GM19023 (cell line): ENCODE measurements around the gene CACNA2D1.

Experiments
- ATAC-seq: cut with Tn5 transposase; IDR thresholded peaks from one replicate; pipeline ENCODE4 v1.9.1; 2021; ENCODE audit warnings: mild to moderate bottlenecking, moderate library complexity; ENCODE audit not compliant: unreplicated experiment

Gene CACNA2D1

DNA sequence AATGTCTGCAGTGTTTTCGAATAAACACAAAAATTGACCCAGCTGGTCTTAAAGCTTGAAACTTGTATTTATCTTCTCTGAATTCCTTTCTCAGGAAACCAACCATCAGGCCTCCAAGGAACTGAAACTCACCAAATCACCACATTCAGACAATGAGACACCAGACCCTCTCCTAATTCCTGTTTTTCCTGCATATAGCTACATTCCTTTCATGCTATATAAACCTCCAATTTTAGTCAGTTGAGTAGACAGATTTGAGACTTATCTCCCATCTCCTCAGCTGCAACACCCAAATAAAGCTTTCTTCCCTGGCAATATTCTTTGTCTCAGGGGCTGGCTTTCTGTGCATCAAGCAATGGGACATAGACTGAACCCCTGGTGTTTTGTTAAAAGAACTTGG, 317.0 kb downstream of the CACNA2D1 start:
- ATAC-seq: no peak

DNA sequence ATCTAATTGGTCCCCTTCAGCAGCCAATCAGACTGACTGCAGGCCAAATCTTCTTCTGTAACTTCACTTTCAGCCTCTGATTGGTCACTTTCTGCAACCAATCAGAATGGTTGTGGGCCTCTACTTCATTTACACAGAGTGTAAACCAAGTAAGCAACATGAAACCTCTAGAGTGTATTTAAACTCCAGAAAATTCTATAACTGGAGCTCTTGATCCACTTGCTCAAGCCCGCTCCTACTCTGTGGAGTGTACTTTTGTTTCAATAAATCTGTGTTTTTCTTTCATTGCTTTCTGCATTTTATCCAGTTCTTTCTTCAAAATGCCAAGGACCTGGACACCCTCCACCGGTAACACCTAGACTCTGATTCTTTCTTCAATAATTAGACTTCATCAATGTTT, 319.1 kb downstream of the CACNA2D1 start:
- no peak for ATAC-seq

DNA sequence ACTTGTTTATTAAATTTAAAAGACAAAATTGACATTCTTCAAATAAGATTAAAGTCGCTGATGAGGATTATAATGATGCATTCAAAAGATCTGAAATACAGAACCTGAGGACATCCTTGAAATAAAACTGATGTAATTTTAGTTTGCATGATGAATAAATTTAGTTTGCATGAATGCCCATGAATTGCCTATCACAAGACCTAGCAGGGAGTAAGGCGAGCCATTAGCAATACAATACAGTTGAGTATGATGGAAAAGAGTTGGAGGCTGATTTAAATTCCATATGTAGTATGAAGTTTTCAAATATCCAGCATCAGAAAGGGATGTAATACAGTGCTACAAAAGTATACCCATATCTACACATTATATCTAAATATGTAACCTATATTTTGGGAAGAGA, 321.3 kb downstream of the CACNA2D1 start:
- no peak for ATAC-seq

DNA sequence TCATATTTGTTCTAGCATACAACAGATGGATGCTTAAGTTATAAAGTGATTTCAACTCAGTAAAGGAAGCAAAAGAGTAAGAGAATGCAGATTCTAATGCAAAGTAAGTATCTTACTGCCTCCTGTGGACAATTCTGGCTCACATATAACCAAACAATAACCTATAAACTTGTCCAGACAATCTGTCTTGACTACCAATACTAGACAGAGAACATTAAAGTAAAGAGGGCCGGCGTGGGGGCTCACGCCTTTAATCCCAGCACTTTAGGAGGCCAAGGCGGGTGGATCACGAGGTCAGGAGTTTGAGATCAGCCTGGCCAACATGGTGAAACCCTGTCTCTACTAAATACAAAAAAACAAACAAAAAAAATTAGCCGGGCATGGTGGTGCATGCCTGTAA, 329.3 kb downstream of the CACNA2D1 start:
- no peak for ATAC-seq

DNA sequence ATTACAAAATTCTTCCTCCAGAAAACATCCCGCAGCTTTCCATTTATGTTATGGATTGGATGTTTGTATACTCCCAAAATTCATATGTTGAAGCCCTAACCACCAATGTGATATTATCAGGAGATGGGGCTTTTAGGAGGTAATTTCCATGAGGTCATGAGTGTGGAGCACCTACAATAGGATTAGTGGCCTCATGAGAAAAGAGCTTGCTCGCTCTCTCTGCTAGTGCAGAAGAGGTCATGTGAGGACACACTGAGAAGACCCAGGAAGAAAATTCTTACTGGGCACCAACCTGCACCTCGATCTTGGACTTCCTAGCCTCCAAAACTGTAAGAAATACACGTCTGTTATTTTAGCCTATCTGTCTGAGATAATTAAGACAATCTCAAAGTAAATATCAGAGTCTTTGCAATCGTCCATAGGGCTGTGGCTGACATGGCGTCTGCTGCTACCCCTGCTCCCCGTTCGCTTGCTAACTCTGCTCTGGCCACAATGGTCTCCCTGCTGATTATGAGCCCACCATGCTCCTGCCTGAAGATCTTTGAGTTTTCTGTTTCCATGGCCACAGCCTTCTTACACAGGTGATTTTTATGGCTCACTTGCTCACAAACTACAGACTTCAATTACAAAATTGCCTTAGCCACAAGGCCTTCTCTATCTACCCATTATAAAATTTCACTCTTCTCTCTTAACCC, 333.3 kb downstream of the CACNA2D1 start:
- ATAC-seq: no peak

DNA sequence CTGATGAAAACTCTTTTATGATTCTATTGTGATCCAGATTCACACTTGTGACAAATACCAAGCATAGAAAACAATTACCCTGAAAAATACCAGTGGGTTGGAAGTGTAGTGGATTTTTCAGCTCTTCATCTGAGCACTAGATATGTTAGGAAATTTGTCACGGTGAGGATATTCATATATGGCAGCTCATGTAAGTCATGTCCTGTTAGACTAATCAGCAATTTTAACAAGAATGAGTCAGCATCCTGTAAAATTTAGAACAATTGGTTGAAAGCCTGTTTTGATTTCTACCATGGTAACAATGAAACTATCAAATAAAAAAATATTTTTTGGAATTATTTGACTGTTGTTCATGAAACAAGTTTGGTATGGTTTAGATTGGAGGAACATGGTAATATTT, 334.3 kb downstream of the CACNA2D1 start:
- ATAC-seq: no peak

DNA sequence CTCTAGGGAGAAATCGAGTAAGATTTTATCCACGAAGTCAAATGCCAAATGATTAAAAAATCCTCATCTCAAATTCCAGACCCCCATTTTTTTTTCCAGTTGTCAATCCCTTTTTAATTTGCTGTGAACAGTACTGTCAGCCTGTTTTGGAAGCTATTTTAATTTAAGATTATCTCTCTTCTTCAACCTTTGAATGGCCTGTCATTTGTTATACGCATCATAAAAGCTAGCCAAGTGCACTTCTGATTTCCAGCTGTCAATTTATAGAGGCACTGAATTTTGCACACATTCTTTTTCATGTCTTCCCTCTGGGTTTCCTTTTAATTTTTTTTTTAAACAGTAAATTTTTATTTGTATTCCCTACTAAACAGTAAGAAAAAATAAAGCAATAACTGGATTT, 337.4 kb downstream of the CACNA2D1 start:
- no peak for ATAC-seq

DNA sequence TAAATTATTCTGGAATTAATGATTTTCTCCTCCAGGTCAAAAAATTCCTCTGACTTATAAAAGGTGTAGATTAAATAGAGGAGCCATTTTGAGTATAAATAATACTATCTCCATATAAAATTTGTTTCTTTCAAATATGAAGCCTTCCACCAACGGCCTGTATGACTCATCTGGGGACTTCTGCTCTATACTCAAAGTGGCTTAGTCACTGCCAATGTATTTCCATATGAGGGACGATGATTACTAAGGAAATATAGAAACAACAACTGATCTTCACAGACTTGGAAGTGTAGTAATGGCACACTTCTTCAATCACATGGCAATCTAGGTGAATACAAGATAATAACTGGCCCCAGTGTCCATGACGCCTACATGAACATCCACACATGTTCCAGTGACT, 338.1 kb downstream of the CACNA2D1 start:
- no peak for ATAC-seq

DNA sequence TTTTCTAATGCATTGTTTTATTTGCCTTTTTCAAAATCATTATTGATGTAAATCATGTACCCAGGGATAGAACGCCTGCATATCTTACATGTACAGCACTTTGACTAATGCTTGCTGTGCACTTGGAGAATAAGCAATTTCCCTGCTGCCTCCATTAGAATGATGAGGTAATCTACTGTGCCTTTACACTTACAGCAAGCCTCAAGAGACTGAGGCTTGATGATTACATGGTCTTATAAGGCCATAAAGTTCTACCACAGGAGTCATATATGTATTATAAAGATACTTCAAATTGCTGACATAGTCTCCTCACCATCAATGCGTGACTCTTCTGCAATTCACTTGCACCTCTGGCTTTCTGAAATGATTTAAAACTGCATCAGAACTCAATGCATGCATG, 345.2 kb downstream of the CACNA2D1 start:
- ATAC-seq: no peak

DNA sequence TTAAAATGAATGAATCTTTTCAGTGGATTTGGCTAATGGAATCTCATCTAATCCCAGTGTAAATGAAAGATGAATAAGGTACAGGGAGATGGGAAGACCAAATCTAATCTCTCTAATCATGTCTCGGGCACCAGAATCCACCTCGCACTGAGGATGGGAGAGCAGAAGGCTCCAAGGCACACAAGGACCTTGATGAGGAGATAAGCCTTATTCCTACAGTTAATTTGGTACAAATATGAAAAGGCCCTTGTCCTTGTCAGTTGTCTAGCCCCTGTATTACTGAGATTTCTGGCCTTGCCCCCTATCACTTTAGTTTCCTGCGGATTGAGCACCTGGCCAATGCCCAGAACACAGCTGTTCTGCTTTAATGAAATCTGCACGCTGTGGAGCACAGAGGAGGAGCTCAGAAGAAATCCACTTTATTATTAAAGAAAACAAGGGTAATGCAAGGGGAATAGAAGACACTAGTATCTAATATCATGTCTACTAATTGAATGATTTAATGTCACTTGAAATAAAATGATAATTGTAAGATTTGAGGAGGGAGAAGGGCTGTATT, 352.4 kb downstream of the CACNA2D1 start:
- no peak for ATAC-seq

DNA sequence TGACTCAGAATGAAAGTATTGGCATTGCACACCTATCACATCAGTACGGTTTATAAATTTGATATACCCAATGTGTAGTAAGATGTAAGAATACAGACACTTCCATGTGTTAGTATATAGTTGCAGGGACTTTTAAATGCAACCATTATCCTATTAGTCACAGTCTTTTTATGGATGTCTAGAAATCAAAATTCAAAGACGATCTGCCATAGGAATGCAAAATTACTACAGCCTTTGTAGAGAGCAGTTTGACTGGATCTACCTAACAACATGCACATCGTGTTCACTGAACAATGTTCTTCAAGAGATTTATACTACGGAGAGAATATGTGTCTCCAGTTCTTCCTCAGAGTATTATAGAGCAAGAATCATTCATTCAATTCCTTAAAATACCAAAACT, 356.5 kb downstream of the CACNA2D1 start:
- ATAC-seq: no peak

DNA sequence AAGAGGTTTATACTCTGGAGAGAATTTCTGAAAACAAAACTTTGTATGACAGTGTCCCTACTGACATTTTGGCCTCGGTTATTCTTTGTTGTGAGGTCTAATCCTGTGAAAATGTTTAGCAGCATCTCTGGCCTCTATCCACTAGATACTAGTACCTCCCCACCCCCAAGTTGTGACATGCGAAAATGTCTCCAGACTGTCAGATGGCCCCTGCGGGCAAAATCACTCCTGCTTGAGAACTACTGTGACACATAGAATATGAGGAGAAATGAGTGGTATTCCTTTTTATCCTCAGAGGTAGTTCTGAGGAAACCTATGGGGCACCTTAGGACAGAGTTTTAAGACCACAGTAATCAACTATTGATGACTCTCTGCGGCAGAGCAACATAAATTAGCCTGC, 358.5 kb downstream of the CACNA2D1 start:
- ATAC-seq: no peak

DNA sequence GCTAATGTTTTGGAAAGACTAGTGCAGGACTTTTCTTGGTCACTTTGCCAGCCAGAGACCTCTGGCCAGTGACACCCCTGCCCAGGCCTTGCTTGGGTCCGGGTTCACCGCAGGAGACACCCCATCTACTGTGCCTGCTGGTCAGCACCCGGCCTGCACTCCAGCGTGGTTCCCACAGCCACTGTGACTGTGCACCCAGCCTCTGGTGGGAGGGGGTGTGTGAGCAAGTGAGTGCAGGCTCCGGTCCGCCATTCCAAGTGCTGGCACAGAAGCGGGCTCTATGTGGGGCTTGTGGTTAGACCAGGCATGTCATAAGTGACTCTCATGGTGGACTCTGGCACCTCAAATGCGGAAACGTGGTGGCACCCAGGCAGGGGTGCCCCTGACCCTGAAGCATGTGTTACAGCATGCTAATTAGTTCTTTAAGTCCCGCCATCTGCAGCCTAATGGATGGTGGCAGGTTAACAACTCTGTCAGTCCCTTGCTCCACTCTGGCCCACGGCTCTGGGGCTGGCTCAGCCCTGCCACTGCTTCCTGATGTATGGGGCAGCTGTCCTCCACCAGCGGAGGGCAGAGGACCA, 361.8 kb downstream of the CACNA2D1 start:
- ATAC-seq: no peak

DNA sequence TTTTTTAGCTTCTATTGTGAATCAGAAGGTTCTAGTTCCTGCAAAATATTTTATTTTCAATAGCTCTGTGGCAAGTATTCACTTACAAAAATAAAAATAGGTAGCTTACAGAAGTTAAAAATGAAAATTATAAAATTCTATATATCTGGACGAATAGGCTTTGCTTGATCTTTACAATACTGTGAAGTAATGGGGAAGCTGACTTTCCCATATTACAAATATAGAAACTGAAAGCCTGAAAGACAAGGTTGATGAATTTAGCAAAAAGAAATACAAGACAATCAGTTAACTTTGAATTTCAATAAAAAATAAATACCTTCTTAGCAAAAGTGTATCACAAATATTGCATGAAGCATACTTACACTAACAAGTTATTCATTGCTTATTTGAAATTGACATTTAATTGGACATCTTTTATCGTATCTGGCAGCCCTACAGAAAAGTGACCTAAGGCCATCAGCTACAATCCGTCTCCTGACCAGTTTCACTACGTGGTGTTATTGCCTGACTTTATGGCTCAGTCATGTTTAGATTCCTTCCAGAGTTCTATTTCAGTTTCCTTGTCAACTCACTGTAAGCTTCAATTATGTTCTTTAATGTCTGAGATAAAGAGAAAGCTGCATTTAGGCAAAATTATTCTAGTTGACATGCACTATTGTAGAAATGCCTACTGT, 363.2 kb downstream of the CACNA2D1 start:
- ATAC-seq: no peak

DNA sequence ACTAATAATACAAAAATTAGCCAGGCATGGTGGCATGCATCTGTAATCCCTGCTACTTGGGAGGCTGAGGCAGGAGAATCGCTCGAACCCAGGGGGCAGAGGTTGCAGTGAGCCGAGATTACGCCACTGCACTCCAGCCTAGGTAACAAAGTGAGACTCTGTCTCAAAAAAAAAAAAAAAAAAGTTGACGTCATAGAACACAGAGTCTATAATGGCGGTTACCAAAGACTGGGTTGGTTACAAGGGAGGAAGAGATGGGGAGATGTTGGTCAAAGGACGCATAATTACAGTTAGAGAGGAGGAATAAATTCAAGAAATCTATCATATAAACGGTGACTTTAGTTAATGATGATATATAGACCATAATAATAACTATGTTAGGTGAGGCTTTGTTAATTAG, 364.1 kb downstream of the CACNA2D1 start:
- no peak for ATAC-seq

DNA sequence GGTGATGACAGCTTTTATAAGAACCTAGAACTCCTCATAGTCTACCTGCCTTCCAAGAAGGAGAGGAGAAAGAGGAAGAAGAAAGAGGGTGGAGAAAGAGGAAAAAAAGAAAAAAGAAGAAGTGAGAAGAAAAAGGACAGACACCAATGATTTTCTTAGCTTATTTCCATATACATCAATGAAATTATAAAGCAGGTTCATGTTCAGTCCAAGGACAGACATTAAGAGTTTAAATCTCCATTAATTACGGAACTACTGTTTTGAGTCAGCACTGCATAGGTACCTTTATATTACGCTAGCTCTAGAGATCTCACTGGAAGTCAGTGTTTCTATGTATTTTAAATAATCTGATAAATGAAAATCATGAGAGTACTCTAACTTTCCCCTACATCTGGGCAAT, 364.8 kb downstream of the CACNA2D1 start:
- ATAC-seq: no peak

DNA sequence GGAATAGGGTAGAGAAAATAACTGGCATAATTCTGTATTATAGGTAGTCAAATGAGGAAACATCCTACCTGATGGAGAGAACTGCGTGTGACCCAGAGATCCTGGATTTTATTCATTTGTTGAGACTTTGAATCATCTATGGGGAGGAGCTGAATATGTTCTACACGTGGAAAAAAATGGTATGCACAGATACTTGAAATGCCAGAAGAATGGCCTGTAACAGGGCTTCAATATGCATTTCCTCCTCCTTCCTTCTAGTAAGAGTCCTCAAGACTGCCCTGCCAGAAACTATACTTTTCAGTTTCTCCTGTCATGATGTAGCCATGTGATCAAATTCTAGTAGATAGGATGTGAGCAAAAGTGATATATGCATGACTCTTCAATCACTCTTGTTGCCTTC, 372.1 kb downstream of the CACNA2D1 start:
- ATAC-seq: no peak

DNA sequence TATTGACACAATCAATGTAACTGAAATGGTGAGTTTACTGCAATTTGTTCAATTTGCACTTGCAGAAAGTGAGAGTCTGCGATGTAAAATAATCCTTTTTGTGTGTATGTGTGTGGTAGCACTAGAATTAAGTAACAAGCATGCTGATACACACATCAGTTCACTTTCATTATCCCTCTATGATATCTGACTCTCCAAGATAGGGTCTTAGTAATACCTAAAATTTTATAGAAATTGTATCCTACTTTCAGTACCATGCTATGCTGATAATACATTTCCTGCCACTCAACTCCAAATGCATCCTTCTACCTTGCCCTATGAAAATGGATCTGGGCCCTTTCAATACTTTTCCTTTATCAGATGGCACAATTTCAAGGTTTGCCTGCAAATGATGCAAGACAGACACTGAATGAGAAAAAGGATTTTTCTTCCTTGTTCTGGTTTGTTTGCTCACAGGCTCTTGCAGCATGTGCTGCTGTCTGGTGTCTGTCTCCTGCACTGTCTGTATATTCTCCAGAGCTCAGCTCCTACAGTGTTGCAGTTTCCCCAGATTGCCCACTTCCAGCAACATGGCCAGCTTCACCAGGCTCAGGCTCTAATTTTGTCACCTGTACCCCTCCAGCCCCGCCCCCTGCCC, 375.8 kb downstream of the CACNA2D1 start:
- no peak for ATAC-seq

DNA sequence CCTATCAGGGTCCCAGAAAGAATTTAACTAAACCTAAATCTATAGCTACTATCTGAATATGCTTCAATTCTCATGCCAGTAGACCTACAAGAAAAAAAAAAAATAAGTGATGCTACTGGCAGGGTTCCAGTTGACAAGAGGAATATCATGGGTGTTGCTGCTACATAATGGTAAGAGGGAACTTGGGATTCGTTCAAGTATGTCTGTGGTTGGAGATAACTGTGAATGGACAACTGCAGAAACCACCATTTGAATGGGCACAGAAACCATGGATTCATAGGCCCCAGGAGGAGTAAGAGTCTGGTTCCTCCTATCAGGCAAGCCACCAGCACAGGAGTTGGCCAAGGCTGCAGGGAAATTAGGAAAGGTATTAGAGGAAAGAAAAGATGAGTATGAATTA, 386.1 kb downstream of the CACNA2D1 start:
- no peak for ATAC-seq

DNA sequence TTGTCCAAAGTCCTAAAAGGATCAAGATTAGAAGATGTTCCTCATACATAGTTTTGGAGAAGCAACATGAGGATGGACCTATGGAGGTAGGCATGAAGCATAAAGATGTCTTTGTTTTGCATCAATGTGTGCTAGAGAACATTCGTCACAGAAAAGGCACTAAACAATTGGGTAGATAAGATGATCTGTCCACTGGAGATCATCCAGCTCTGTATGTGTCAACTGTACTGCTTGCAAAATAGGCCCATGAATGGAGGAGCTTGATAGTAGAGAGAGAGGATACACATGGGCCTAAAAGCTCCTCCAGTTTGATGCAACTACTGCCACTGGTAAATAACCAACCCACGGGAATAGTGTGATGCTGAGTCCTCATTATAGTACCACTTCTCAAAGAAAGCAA, 387.3 kb downstream of the CACNA2D1 start:
- no peak for ATAC-seq

DNA sequence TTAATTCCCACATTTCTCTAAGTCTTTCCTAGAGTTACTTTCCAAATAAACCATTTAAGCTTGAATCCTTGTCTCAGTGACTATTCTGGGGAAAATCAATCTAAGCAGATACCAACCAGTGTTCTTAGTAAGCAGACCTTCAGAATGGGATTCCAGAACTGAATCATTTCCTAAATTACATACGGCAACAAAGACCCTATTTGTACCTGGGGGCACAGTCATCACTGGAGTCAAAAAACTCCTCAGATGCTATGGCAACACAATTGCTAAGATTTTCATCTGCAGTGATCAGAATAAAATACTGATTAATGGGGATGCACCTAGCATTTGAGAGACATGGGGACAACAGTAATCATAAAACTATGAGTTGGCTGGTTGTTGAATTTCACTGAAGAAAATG, 389.0 kb downstream of the CACNA2D1 start:
- ATAC-seq: no peak
